ENCODE data around the gene ARAF.

GRCh38 chrX:47540754-47541538 lies 20.1 kb upstream of the ARAF start:
- TF ChIP-seq CTCF (IDR thresholded peaks at IDR 0.05; ENCODE audit: poor library complexity, severe bottlenecking) = peak; percentile 80
- TF ChIP-seq EP300 (conservative IDR thresholded peaks at IDR 0.05; ENCODE audit: poor library complexity, severe bottlenecking) = no peak
- TF ChIP-seq TAF1 (IDR thresholded peaks at IDR 0.05; ENCODE audit: low read depth) = no peak
- TF ChIP-seq REST (IDR thresholded peaks at IDR 0.05; ENCODE audit: borderline replicate concordance) = peak; percentile 52
- TF ChIP-seq POLR2AphosphoS5 (IDR thresholded peaks at IDR 0.05) = peak; percentile 64
- TF ChIP-seq SMC3 (conservative IDR thresholded peaks at IDR 0.05; ENCODE audit: poor library complexity) = peak; percentile 73
- TF ChIP-seq RAD21 (conservative IDR thresholded peaks at IDR 0.05) = peak; percentile 71

Data from neural cell (in vitro differentiated cells).